WTC11 (cell line): Measurements from ENCODE around the gene INPP4B.

Source experiments
- EMX1 ChIP-seq: fragments of 250-450 bp; sonication (Bioruptor Pico); IDR thresholded peaks from 2 replicates; pipeline ENCODE4 v1.8.0; 2021; ENCODE audit warnings: mild to moderate bottlenecking
- FOXJ3 ChIP-seq: sonication (generic); formaldehyde crosslinking; IDR thresholded peaks from 2 replicates; pipeline ENCODE4 v1.9.0; 2021; ENCODE audit warnings: missing genetic modification reagents, mild to moderate bottlenecking, borderline replicate concordance
- MYBL2 ChIP-seq: sonication (generic); formaldehyde crosslinking; IDR thresholded peaks from 2 replicates; pipeline ENCODE4 v1.8.1; 2023; ENCODE audit warnings: mild to moderate bottlenecking, moderate library complexity, missing genetic modification reagents
- NFE2L1 ChIP-seq: sonication (generic); formaldehyde crosslinking; IDR thresholded peaks from 2 replicates; pipeline ENCODE4 v1.8.1; 2023; ENCODE audit warnings: missing genetic modification reagents
- SMAD4 ChIP-seq: sonication (generic); formaldehyde crosslinking; IDR thresholded peaks from 2 replicates; pipeline ENCODE4 v1.8.0; 2022; ENCODE audit warnings: mild to moderate bottlenecking, missing genetic modification reagents
- TCF7 ChIP-seq: sonication (generic); formaldehyde crosslinking; IDR thresholded peaks from 2 replicates; pipeline ENCODE4 v1.8.0; 2022; ENCODE audit warnings: mild to moderate bottlenecking, low read depth, missing genetic modification reagents, moderate library complexity
- TP53 ChIP-seq: sonication (generic); formaldehyde crosslinking; IDR thresholded peaks from 2 replicates; pipeline ENCODE4 v1.8.1; 2023; ENCODE audit warnings: mild to moderate bottlenecking, missing genetic modification reagents
- ZBTB21 ChIP-seq: sonication (generic); formaldehyde crosslinking; IDR thresholded peaks from 2 replicates; pipeline ENCODE4 v1.8.1; 2023; ENCODE audit warnings: mild to moderate bottlenecking, missing genetic modification reagents, borderline replicate concordance
- ZNF671 ChIP-seq: fragments of 250-450 bp; sonication (Bioruptor Pico); IDR thresholded peaks from 2 replicates; pipeline ENCODE4 v1.8.0; 2021; ENCODE audit warnings: mild to moderate bottlenecking
- TF ChIP-seq, protein P1 (sequence below): fragments of 200-600 bp; IDR thresholded peaks from 2 replicates; pipeline ENCODE4 v1.8.0; 2022; ENCODE audit warnings: antibody characterized with exemption
- TF ChIP-seq, protein P2 (sequence below): sonication (generic); formaldehyde crosslinking; IDR thresholded peaks from 2 replicates; pipeline ENCODE4 v1.8.0; 2022; ENCODE audit warnings: mild to moderate bottlenecking, missing genetic modification reagents
- TF ChIP-seq, protein P3 (sequence below): sonication (generic); formaldehyde crosslinking; IDR thresholded peaks from 2 replicates; pipeline ENCODE4 v1.8.1; 2023; ENCODE audit warnings: mild to moderate bottlenecking, missing genetic modification reagents
- TF ChIP-seq, protein P4 (sequence below): sonication (generic); formaldehyde crosslinking; IDR thresholded peaks from 2 replicates; pipeline ENCODE4 v1.8.1; 2022; ENCODE audit warnings: low read depth, missing genetic modification reagents, borderline replicate concordance

DNA sequence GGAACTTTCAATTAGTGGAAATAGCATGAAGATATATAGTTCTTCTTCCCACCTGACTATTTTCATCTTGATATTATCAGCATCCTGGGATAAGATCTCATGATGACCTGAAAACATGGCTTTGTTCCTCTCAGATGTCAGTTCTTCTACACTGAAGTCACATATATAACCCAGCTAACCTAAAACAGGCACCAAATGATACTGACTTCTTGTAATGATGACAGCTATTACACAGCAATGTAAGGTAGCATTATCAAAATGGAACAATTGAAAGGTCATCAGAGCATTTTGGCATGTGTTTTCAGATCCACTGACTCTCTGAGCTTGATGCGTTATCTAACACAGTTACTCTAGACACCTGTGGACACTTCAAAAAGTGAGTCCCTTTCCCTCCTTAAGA lies 469.9 kb downstream of the INPP4B start:
- TF ChIP-seq, protein P1, sequence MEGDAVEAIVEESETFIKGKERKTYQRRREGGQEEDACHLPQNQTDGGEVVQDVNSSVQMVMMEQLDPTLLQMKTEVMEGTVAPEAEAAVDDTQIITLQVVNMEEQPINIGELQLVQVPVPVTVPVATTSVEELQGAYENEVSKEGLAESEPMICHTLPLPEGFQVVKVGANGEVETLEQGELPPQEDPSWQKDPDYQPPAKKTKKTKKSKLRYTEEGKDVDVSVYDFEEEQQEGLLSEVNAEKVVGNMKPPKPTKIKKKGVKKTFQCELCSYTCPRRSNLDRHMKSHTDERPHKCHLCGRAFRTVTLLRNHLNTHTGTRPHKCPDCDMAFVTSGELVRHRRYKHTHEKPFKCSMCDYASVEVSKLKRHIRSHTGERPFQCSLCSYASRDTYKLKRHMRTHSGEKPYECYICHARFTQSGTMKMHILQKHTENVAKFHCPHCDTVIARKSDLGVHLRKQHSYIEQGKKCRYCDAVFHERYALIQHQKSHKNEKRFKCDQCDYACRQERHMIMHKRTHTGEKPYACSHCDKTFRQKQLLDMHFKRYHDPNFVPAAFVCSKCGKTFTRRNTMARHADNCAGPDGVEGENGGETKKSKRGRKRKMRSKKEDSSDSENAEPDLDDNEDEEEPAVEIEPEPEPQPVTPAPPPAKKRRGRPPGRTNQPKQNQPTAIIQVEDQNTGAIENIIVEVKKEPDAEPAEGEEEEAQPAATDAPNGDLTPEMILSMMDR: no peak
- TF ChIP-seq, protein P2, sequence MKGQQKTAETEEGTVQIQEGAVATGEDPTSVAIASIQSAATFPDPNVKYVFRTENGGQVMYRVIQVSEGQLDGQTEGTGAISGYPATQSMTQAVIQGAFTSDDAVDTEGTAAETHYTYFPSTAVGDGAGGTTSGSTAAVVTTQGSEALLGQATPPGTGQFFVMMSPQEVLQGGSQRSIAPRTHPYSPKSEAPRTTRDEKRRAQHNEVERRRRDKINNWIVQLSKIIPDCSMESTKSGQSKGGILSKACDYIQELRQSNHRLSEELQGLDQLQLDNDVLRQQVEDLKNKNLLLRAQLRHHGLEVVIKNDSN (CRISPR knock-in tag): no peak
- TF ChIP-seq TCF7 (CRISPR knock-in tag): no peak
- no peak for TF ChIP-seq TP53 (CRISPR knock-in tag)
- no peak for TF ChIP-seq ZNF671 (CRISPR knock-in tag)
- TF ChIP-seq EMX1 (CRISPR knock-in tag): no peak
- TF ChIP-seq, protein P3, sequence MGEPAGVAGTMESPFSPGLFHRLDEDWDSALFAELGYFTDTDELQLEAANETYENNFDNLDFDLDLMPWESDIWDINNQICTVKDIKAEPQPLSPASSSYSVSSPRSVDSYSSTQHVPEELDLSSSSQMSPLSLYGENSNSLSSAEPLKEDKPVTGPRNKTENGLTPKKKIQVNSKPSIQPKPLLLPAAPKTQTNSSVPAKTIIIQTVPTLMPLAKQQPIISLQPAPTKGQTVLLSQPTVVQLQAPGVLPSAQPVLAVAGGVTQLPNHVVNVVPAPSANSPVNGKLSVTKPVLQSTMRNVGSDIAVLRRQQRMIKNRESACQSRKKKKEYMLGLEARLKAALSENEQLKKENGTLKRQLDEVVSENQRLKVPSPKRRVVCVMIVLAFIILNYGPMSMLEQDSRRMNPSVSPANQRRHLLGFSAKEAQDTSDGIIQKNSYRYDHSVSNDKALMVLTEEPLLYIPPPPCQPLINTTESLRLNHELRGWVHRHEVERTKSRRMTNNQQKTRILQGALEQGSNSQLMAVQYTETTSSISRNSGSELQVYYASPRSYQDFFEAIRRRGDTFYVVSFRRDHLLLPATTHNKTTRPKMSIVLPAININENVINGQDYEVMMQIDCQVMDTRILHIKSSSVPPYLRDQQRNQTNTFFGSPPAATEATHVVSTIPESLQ: no peak
- TF ChIP-seq FOXJ3: no peak
- TF ChIP-seq, protein P4, sequence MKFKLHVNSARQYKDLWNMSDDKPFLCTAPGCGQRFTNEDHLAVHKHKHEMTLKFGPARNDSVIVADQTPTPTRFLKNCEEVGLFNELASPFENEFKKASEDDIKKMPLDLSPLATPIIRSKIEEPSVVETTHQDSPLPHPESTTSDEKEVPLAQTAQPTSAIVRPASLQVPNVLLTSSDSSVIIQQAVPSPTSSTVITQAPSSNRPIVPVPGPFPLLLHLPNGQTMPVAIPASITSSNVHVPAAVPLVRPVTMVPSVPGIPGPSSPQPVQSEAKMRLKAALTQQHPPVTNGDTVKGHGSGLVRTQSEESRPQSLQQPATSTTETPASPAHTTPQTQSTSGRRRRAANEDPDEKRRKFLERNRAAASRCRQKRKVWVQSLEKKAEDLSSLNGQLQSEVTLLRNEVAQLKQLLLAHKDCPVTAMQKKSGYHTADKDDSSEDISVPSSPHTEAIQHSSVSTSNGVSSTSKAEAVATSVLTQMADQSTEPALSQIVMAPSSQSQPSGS (CRISPR knock-in tag): no peak
- no peak for TF ChIP-seq ZBTB21
- TF ChIP-seq SMAD4 (CRISPR knock-in tag): no peak
- TF ChIP-seq MYBL2 (CRISPR knock-in tag): no peak
- TF ChIP-seq NFE2L1 (CRISPR knock-in tag): no peak
